Amygdala (tissue), 56 donors: Measurements from ENCODE around the gene SPACA6.
"Not testable (repeated sequence)": the region's sequence is repeated elsewhere in the genome, so short reads cannot be mapped to it uniquely, and the experiment has no call there.

Experiments used
- DNase-seq, 56 donors: peaks; one replicate each; lab custom pipeline; 2025; lab: John Stamatoyannopoulos, UW

The SPACA6 gene, protein sequence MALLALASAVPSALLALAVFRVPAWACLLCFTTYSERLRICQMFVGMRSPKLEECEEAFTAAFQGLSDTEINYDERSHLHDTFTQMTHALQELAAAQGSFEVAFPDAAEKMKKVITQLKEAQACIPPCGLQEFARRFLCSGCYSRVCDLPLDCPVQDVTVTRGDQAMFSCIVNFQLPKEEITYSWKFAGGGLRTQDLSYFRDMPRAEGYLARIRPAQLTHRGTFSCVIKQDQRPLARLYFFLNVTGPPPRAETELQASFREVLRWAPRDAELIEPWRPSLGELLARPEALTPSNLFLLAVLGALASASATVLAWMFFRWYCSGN

DNA sequence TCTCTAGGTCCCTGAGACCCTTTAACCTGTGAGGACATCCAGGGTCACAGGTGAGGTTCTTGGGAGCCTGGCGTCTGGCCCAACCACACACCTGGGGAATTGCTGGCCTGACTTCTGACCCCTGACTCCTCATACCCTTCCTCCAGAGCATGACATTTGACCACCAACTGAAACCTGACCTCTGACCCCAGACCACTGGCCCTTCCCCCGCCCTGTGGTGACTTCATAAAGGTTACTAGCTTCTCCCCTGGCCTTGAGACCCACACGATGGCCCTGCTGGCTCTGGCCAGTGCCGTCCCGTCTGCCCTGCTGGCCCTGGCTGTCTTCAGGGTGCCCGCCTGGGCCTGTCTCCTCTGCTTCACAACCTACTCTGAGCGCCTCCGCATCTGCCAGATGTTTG, at the start of gene SPACA6:
Gene SPACA6 (plus strand): TSS at position 71 of the 400 bp plus-strand sequence. CDS start 197 bp downstream, at position 268.
- DNase-seq, result no peak

DNA sequence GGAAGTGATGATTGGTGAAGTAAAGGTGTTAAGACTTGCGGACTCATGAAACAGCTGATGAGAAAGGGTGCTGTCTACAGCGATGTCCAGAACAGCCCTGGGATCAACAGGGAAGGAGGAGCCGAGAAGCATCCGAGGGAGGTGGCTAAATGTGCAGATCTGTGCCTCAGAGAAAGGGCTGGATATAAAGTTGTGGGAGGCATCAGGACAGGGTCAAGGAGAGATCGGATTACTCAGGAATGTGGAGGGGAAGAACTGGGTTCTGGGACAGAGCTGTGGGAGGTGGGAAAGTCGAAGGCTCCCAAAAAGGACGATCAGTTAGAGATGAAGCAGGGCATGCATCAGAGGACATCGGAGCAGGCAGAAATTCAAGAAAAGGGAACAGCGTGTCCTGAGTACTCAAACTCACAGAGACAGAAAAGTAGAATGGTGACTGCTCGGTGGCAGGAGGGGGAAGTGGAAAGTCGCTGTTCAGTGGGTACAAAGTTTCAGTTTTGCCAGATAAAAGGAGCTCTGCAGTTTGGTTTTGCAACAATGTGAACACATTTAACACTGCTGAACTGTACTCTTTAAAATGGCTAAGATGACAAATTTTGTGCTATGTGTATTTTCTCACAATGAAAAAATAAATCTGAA, 48.4 kb upstream of the SPACA6 start:
- DNase-seq, result no peak

DNA sequence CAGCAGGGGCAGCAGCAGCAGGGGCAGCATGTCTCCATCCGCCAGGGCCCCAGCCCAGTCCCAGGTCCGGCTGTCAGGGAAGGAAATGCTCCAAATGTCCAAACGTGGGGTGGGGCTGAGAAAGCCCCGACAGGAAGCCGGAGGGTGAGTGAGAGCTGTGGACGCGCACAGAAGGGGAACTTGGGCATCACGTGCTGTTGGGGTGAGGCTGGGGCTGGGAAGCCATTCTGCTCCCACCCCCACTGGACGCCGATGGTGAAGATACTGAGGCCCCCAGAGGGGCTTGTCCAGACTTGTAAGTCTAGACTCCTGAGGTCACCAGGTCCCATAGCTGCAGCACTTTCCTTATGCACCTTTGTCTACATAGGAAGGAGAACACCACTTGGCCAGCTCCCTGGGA, 46.4 kb upstream of the SPACA6 start, which contains the start of gene SIGLEC14:
Gene SIGLEC14 (minus strand): TSS at position 96 of the 400 bp plus-strand sequence. CDS start 66 bp downstream, at position 30.
- not testable (repeated sequence) for DNase-seq

- no peak for DNase-seq
Observed at GRCh38 chr19:51647318-51647717, 45.8 kb upstream of the SPACA6 start.

DNA sequence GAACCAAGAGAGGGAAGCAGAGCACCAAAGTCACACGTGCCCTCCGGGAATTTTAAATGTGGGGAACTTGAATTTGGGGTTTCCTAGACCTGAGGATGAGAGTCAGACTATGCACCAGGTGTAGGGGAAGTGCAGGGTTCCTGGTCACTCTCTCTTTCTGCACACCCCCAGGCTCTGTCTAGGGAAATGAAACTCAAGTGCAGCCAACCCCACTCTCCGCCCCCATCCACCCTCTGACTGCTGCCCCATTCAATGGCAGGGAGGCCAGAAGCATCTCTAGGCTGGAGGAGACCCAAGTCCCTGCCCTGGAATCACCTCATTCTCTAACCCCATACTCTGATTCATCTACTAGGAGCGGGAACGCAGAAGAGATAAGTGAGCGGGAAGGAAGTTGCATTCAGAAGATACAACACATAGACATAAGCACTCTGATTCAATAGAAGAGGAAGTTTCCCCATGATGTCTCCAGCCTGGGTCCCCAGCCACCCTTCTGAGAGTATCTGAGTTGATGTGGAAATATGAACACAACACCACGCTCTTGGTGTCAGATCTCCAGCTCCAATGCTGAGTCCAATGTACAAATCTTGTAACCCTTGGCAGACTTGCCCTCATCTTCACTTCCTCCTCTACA, 41.8 kb upstream of the SPACA6 start:
- DNase-seq, result peak in 5 of 56 donors; percentile 1 to 18 (median 7)

DNA sequence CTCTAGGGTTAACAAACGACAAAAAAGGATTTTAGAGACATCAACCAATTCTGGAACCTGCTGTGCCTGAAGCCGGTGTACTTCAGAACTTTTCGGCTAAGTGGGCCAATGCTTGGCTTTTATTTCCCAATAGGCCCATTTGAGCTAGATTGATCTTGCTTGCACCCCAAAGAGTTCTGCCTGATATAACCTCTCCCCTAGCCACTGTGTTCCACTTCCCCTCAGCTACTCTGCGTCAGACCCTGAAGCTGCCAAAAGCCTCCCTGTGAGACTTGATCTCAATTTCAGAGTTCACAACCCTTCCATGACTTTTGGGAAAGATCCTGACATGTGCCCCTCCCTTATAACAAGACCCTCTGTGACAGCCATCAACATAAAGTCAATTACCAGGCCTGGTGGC, 40.9 kb upstream of the SPACA6 start:
- no peak for DNase-seq

GRCh38 chr19:51653162-51653561, 40.0 kb upstream of the SPACA6 start:
- no peak for DNase-seq

- no peak for DNase-seq
Observed at GRCh38 chr19:51654783-51655182, 38.3 kb upstream of the SPACA6 start.

DNA sequence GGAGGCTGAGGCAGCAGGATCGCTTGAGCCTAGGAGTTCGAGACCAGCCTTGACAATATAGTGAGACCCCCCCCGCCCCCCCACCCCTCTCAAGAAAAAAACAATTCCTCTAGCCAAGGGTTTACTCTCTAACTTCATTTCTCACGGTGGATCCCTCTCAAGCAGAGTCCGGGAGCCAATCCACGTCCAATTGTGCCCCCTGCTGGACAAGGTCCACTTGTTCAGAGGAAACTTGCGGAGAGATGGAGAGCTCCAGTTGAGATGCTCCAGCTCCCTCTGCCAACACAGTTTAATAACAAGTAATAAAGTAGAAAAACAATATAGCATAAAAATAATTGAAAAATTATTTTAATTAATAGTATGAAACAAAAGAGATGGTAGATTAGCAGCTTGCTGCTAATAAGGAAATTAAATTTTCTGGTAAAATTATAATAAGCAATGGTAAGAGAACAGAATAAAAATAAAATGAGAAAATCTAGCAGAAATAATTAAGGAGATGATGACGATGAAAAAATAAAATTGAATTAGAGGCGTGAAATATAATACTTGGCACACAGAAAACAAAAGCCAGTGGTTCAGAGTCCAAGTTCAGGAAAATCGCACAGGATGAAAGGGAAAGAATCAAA, 32.0 kb upstream of the SPACA6 start:
- DNase-seq, result peak in 52 of 56 donors; percentile 5 to 83 (median 42)

- no peak for DNase-seq
Observed at GRCh38 chr19:51663650-51664049, 29.5 kb upstream of the SPACA6 start.

GRCh38 chr19:51664131-51664530, 29.0 kb upstream of the SPACA6 start:
- DNase-seq, result no peak

GRCh38 chr19:51664997-51665396, 28.1 kb upstream of the SPACA6 start:
- no peak for DNase-seq

DNA sequence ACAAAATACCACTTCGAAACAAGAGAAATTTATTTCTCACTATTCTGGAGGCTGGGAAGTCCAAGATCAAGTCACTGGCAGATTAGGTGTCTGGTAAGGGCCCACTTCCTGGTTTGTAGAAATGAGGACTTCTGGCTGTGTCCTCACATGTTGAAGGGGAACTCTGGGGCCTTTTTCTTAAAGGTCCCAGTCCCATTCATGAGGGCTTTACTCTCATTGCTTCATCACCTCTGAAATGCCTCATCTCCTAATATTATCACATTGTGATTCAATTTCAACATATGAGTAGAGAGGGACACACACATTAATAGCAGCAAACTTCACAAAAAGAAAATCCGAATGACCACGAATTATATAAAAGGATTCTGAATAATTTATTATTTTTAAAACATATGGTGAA, 24.9 kb upstream of the SPACA6 start:
- no peak for DNase-seq

DNA sequence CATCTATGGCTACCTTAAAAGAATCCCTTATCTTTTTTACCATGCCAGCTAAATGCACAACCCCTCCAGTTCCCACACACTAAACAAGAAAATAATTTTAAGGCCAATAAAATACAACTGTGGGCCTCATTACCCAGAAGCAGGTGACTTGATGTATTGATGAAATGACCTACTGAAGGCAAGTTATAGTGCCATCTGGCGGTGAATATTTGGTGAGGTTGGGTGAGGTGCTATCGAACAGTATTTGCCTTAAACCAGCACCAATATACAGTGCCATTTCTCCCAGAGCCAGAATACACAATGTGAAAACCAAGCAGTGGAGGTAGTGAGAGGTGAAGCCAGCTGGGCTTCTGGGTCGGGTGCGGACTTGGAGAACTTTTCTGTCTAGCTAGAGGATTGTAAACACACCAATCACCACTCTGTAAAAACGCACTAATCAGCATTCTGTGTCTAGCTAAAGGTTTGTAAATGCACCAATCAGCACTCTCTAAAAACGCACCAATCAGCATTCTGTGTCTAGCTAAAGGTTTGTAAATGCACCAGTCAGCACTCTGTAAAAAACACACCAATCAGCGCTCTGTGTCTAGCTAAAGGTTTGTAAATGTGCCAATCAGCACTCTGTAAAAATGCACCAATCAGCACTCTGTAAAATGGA, 17.1 kb upstream of the SPACA6 start:
- peak in 1 of 56 donors; percentile 13 for DNase-seq

GRCh38 chr19:51676566-51677083, 16.5 kb upstream of the SPACA6 start:
- DNase-seq, result no peak

DNA sequence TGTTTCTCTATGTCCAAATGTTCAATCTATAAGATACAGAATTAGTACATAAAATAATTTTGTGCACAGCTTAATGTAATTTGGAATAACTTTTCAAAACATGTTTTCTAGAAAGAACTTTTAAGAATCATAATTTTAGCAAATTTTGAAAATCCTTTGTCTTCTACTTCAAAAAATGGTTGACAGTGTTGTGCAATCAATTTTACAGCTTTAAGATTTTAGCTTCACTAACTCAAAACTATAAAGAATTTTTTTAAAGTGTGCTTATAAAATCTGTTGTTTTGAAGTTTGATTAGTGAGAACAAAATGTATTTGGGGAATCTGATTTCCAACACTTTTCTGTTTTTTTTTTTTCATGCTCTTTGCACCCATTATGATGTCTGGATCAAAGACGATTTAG, 12.7 kb upstream of the SPACA6 start:
- no peak for DNase-seq

- DNase-seq, result no peak
Observed at GRCh38 chr19:51681286-51681941, 11.7 kb upstream of the SPACA6 start.

GRCh38 chr19:51686171-51686570, 7.0 kb upstream of the SPACA6 start:
- no peak for DNase-seq

GRCh38 chr19:51687791-51688670, 5.1 kb upstream of the SPACA6 start:
- peak in 39 of 56 donors; percentile 20 to 71 (median 45) for DNase-seq
